Prostate gland (tissue), 2 donors: ENCODE measurements around the gene LPCAT1. TPM values are rescaled to one million over a fixed set of nuclear protein-coding genes. Genes with fewer than 3 reads are reported as not detected.
"Not testable (repeated sequence)": the region's sequence is repeated elsewhere in the genome, so short reads cannot be mapped to it uniquely, and the experiment has no call there.

Experiments
- DNase-seq: peaks from one replicate; pipeline ENCODE4 v3.0.0-alpha.2; 2019; ENCODE audit warnings: low spot score
- H3K27ac ChIP-seq, 2 donors: fragments of 200-600 bp; sonication (generic); 2 replicates each; pipeline ENCODE4 v1.5.1; 2017 to 2019
- H3K27me3 ChIP-seq: fragments of 200-600 bp; sonication (generic); replicated peaks from 2 replicates; pipeline ENCODE4 v1.5.1; 2019; ENCODE audit not compliant: insufficient read depth
- H3K36me3 ChIP-seq, 2 donors: fragments of 200-600 bp; sonication (generic); 1 replicate in 1 of 2; 2 replicates in 1 of 2; pipeline versions ENCODE4 v1.5.1 to v1.8.1; 2017 to 2019
- H3K4me1 ChIP-seq: fragments of 200-600 bp; sonication (generic); replicated peaks from 2 replicates; pipeline ENCODE4 v1.5.1; 2019
- H3K4me3 ChIP-seq, 2 donors: fragments of 200-600 bp; sonication (generic); 2 replicates each; pipeline ENCODE4 v1.5.1; 2017 to 2019
- H3K9me3 ChIP-seq: fragments of 200-600 bp; sonication (generic); 2 replicates; pipeline ENCODE4 v1.5.1; 2017
- POLR2A ChIP-seq: fragments of 450-650 bp; IDR thresholded peaks from one replicate; pipeline ENCODE4 v1.6.1; 2016; ENCODE audit warnings: antibody characterized with exemption, mild to moderate bottlenecking
- POLR2AphosphoS5 ChIP-seq: sonication (generic); formaldehyde crosslinking; IDR thresholded peaks from one replicate; pipeline ENCODE4 v1.6.1; 2017; ENCODE audit warnings: antibody characterized with exemption
- WGBS: methylation state at CpG from one replicate; pipeline ENCODE4 v1.1.5; 2018; 5-methylcytosine and 5-hydroxymethylcytosine counted together
- intact Hi-C: fragments of 100-400 bp; cut with DNase I; formaldehyde crosslinking; loops from one replicate; pipeline ENCODE4 v1.14.2; 2022
- total RNA-seq, 2 donors: library from RNA; depleted of rRNA; stranded (reverse); fragments of >200 nt; gene quantifications; one replicate each; pipeline ENCODE4 v1.1.0, GENCODE V29; 2016
- TF ChIP-seq, protein P1 (sequence below), 4 experiments: fragments of 200-600 bp in 2 of 4; fragments of 450-650 bp in 2 of 4; sonication (generic) in 2 of 4; IDR thresholded peaks; 1 replicate in 3 of 4; 2 replicates in 1 of 4; pipeline ENCODE4 v1.5.1; 2016 to 2019; ENCODE audit warnings: antibody characterized with exemption in 4 of 4, mild to moderate bottlenecking in 2 of 4, moderate library complexity in 2 of 4

LPCAT1 gene
- total RNA-seq, 2 donors from 2014 or later, result 22.6 to 23.9 TPM

DNA sequence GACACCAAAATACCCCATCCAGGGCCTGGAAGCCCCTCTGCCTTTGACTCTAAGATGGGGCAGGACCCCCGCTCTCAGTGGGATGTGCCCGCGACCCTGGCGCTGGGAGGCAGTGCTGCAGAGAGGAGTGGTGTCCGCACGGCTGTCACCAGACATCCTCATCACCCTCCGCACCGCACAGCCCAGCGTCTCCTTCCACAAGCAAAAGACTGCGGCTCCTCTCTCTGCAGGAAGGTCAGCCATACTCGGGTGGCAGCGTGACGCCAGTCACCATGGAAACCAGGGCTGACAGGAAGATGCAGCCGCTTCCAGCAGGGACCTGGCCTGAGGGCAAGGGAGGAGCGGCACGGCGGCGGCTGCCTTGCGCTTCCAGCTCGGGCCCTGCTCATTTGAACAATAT, 61.4 kb downstream of the LPCAT1 start:
- peaks cover 0 to 6% of the 10 kb centered on the region in 2 donors for H3K36me3 ChIP-seq
- H3K27me3 ChIP-seq, result no peaks in the 10 kb centered on the region
- TF ChIP-seq POLR2A, result no peak
- TF ChIP-seq POLR2AphosphoS5, result no peak
- TF ChIP-seq, protein P1, sequence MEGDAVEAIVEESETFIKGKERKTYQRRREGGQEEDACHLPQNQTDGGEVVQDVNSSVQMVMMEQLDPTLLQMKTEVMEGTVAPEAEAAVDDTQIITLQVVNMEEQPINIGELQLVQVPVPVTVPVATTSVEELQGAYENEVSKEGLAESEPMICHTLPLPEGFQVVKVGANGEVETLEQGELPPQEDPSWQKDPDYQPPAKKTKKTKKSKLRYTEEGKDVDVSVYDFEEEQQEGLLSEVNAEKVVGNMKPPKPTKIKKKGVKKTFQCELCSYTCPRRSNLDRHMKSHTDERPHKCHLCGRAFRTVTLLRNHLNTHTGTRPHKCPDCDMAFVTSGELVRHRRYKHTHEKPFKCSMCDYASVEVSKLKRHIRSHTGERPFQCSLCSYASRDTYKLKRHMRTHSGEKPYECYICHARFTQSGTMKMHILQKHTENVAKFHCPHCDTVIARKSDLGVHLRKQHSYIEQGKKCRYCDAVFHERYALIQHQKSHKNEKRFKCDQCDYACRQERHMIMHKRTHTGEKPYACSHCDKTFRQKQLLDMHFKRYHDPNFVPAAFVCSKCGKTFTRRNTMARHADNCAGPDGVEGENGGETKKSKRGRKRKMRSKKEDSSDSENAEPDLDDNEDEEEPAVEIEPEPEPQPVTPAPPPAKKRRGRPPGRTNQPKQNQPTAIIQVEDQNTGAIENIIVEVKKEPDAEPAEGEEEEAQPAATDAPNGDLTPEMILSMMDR (IDR thresholded peaks at IDR 0.05), result no peak
- intact Hi-C loops, result no loop called here
- no peaks in the 10 kb centered on the region for H3K4me1 ChIP-seq
- no peak for DNase-seq
- no peak overlapping the region for H3K27ac ChIP-seq
- WGBS, result 79% methylated on average over 20 of the region's 20 CpGs
- H3K9me3 ChIP-seq, result no peaks in the 10 kb centered on the region
- H3K4me3 ChIP-seq, result no peak overlapping the region

DNA sequence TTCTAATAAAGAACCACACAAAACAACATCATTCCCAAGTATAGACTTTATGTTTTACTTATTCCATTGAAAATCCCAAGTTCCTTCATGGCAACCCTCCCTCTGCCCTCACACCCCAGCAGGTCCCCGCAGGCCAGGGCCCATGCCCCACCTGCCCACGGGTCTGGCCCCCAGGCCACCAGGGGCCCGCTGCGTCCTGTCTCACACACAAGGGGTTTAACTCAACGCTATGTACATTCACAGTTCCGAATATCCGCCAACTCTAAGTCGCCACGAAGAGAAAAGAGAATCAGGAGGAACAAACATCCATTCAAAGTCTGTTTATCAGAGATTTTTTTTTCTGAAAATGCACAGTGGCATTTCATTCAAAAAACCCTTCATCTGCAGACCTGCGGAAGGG, 62.4 kb downstream of the LPCAT1 start:
- Histone ChIP-seq H3K27me3 (no peaks in the 10 kb centered on the region), H3K4me1 (no peaks in the 10 kb centered on the region), H3K4me3 (no peak overlapping the region), H3K27ac (no peak overlapping the region), H3K9me3 (no peaks in the 10 kb centered on the region), H3K36me3 (peaks cover 0 to 6% of the 10 kb centered on the region in 2 donors)
- intact Hi-C loops, result no loop called here
- WGBS, result 93% methylated on average over 10 of the region's 10 CpGs
- DNase-seq, result no peak
- TF ChIP-seq POLR2AphosphoS5 (no peak), POLR2A (no peak)
- TF ChIP-seq, protein P1 (IDR thresholded peaks at IDR 0.05), result no peak

DNA sequence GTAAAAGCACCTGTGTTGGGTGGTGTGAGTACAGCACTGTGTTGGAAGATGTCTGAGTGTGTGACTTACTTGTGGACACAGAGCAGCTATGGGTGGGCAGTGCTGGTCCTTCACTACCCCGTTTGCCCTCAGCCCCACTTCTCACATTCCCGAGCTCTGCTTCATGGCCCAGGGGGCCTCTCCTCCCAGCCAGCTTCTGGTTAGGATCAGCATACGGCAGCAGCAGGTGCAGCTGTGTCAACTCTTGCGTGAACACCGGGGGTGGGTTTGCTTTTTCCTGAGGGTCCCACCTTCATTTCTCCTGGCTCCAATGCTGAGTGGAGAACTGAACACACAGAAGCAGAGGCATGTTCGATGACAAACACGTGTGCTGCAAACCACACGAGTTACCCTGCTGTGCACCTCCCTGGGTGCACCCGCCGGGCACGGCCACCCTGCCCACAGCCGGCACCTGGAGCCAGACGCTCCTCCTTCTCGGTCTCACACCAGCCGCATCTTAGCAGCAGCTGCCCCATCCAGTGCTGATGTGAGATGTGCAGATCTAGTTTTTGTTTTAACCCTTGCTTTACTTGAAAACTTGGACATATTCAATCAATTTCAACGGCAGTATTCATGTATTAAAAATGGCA, 63.6 kb downstream of the LPCAT1 start:
- WGBS, result 72% methylated on average over 16 of the region's 16 CpGs
- no peak for DNase-seq
- H3K27me3 ChIP-seq, result no peaks in the 10 kb centered on the region
- H3K27ac ChIP-seq, result no peak overlapping the region
- H3K9me3 ChIP-seq, result no peaks in the 10 kb centered on the region
- intact Hi-C loops, result no loop called here
- no peak overlapping the region for H3K4me3 ChIP-seq
- H3K4me1 ChIP-seq, result no peaks in the 10 kb centered on the region
- TF ChIP-seq, protein P1 (IDR thresholded peaks at IDR 0.05), result no peak
- TF ChIP-seq POLR2A (no peak), POLR2AphosphoS5 (no peak)
- peaks cover 0 to 6% of the 10 kb centered on the region in 2 donors for H3K36me3 ChIP-seq

DNA sequence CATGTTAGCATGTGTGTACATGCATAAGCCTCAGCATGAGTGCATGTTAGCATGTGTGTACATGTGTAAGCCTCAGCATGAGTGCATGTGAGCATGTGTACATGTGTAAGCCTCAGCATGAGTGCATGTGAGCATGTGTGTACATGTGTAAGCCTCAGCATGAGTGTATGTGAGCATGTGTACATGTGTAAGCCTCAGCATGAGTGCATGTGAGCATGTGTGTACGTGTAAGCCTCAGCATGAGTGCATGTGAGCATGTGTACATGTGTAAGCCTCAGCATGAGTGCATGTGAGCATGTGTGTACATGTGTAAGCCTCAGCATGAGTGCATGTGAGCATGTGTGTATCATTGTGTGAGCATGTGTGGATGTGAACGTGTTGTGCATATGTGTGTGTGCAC, 64.3 kb downstream of the LPCAT1 start:
- 86% methylated on average over 2 of the region's 2 CpGs for WGBS
- H3K4me1 ChIP-seq, result not testable (repeated sequence)

DNA sequence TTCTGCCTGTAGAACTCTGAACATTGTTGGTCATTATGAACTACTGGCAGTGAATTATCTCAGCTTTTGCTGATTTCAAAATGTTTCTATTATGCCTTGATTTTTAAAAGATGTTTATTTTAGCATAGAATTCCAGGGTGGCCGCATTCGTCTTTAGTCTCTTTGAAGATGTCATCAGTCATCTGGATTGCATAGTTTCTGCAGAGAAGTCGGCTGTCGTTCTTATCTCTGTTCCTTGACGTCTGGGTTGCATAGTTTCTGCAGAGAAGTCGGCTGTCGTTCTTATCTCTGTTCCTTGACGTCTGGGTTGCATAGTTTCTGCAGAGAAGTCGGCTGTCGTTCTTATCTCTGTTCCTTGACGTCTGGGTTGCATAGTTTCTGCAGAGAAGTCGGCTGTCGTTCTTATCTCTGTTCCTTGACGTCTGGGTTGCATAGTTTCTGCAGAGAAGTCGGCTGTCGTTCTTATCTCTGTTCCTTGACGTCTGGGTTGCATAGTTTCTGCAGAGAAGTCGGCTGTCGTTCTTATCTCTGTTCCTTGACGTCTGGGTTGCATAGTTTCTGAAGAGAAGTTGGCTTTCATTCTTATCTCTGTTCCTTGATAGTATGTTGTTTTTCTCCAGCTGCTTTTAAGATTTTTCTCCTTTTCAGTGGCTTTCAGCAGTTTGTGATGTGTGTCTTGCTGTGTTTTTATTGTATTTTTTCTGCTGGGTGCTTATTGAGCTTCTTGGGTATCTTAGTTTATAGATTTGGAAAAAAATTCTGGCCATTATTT, 67.5 kb downstream of the LPCAT1 start:
- H3K4me1 ChIP-seq, H3K4me3 ChIP-seq, DNase-seq, H3K9me3 ChIP-seq, intact Hi-C loops, H3K36me3 ChIP-seq, H3K27me3 ChIP-seq, H3K27ac ChIP-seq: not testable (repeated sequence)
- 94% methylated on average over 11 of the region's 20 CpGs for WGBS

More for the DNA sequence above, 64.3 kb downstream of the LPCAT1 start:
- H3K27me3 ChIP-seq, intact Hi-C loops, H3K9me3 ChIP-seq, H3K27ac ChIP-seq, DNase-seq, H3K4me3 ChIP-seq, H3K36me3 ChIP-seq: not testable (repeated sequence)

- no peaks in the 10 kb centered on the region for H3K4me1 ChIP-seq
- H3K4me3 ChIP-seq, result no peak overlapping the region
- DNase-seq, result no peak
- TF ChIP-seq POLR2A, result no peak
- TF ChIP-seq POLR2AphosphoS5, result no peak
- TF ChIP-seq, protein P1 (IDR thresholded peaks at IDR 0.05), result no peak
- no peaks in the 10 kb centered on the region for H3K36me3 ChIP-seq
- no peak overlapping the region for H3K27ac ChIP-seq
- WGBS, result 87% methylated on average over 2 of the region's 2 CpGs
- intact Hi-C loops, result no loop called here
- H3K27me3 ChIP-seq, result no peaks in the 10 kb centered on the region
- no peaks in the 10 kb centered on the region for H3K9me3 ChIP-seq
Observed at GRCh38 chr5:1453613-1454012, 70.1 kb downstream of the LPCAT1 start.
